ENCODE measurements around the gene HOXD11. TPM values are rescaled to one million over a fixed set of nuclear protein-coding genes. Genes with fewer than 3 reads are reported as not detected.

The HOXD11 gene
- total RNA-seq, 8 experiments from 2014 or later: 0.42 to 38.1 (median 0.52) TPM; not detected in 5

GRCh38 chr2:176098366-176099158, 8.5 kb upstream of the HOXD11 start:
- in situ Hi-C loops (cut with MboI; ENCODE audit: low pct_unique_long_range_greater_than_20kb in 2 of 9, low sequenced_read_pairs in 9 of 9, unreplicated experiment in 9 of 9): loop anchor here in 8 of 9 experiments (25.0 kb wide), 6 partner anchors 411 to 1411 kb away; no protein-coding TSS in a partner anchor
- 0 to 74% (median 9%) methylated on average over 1 to 9 of the region's 35 CpGs; no CpG with 5 or more reads in 4 of the 10 experiments for WGBS, 10 experiments
- peaks cover 0 to 14% of the 10 kb centered on the region in 2 donors for H3K4me1 ChIP-seq (replicated peaks in 1 of 2)
- no peak overlapping the region for H3K4me3 ChIP-seq
- peak in 1 of 8 experiments; percentile 20 for ATAC-seq (replicated peaks in 6 of 8)
- no peak overlapping the region for H3K27ac ChIP-seq

GRCh38 chr2:176099159-176099727, 7.8 kb upstream of the HOXD11 start:
- in situ Hi-C loops (cut with MboI; ENCODE audit: low pct_unique_long_range_greater_than_20kb in 2 of 9, low sequenced_read_pairs in 9 of 9, unreplicated experiment in 9 of 9): loop anchor here in 8 of 9 experiments (25.0 kb wide), 6 partner anchors 412 to 1412 kb away; no protein-coding TSS in a partner anchor
- no peak for ATAC-seq (replicated peaks in 6 of 8)
- peaks cover 0 to 18% of the 10 kb centered on the region in 2 donors for H3K4me1 ChIP-seq (replicated peaks in 1 of 2)

GRCh38 chr2:176099728-176100546, 7.1 kb upstream of the HOXD11 start, which contains the start of gene HOXD12:
TSS of gene HOXD12 (plus strand) at chr2:176099795. CDS start at chr2:176099802, 7 bp downstream.
- Histone ChIP-seq H3K4me1 (replicated peaks in 1 of 2) (peaks cover 0 to 22% of the 10 kb centered on the region in 2 donors), H3K27ac (no peak within 1 kb of the TSS), H3K4me3 (no peak within 1 kb of the TSS)
- in situ Hi-C loops (cut with MboI; ENCODE audit: low pct_unique_long_range_greater_than_20kb in 2 of 9, low sequenced_read_pairs in 9 of 9, unreplicated experiment in 9 of 9): loop anchor here in 8 of 9 experiments (25.0 kb wide), 9 partner anchors 413 to 1662 kb away; no protein-coding TSS in a partner anchor
- no peak for ATAC-seq (replicated peaks in 6 of 8)
- WGBS, 10 experiments: 0 to 100% (median 88%) methylated on average over 2 to 5 of the region's 70 CpGs; no CpG with 5 or more reads in 7 of the 10 experiments

More at GRCh38 chr2:176099159-176099727, 7.8 kb upstream of the HOXD11 start:
- WGBS, 10 experiments: 6 to 98% (median 25%) methylated on average over 4 to 18 of the region's 30 CpGs; no CpG with 5 or more reads in 5 of the 10 experiments
- Histone ChIP-seq H3K27ac (no peak overlapping the region), H3K4me3 (no peak overlapping the region)

DNA sequence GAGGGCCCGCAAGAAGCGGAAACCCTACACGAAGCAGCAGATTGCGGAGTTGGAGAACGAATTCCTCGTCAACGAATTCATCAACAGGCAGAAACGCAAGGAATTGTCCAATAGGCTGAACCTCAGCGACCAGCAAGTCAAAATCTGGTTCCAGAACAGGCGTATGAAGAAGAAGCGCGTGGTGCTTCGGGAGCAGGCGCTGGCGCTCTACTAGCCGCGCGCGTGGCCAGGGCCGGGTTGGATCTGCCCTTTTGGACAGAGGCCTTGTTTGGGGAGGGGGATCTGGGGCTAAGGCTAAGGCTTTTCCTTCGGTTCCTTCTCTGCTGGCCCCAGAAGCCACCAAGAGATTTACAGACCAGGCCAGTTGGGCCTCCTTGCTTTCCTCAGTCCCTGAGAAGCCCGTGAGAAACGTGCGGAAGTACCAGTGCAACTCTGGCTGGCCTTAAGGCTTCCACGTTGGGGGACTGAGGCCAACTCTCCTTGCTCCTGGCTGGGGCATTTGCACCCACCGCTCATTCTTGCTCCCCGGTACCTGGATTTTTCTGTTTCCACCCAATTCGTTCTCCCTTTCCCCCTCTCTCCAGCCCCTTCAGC, 6.4 kb upstream of the HOXD11 start:
- H3K4me1 ChIP-seq (replicated peaks in 1 of 2): peaks cover 0 to 22% of the 10 kb centered on the region in 2 donors
- 23 to 100% (median 54%) methylated on average over 3 to 4 of the region's 28 CpGs; no CpG with 5 or more reads in 6 of the 10 experiments for WGBS, 10 experiments
- ATAC-seq (replicated peaks in 6 of 8): no peak
- H3K27ac ChIP-seq: no peak overlapping the region
- no peak overlapping the region for H3K4me3 ChIP-seq
- in situ Hi-C loops (cut with MboI; ENCODE audit: low pct_unique_long_range_greater_than_20kb in 2 of 9, low sequenced_read_pairs in 9 of 9, unreplicated experiment in 9 of 9): loop anchor here in 3 of 9 experiments (25.0 kb wide), 3 partner anchors 712 to 1662 kb away; no protein-coding TSS in a partner anchor

GRCh38 chr2:176101216-176101830, 5.8 kb upstream of the HOXD11 start:
- Histone ChIP-seq H3K27ac (no peak overlapping the region), H3K4me3 (no peak overlapping the region), H3K4me1 (replicated peaks in 1 of 2) (peaks cover 0 to 22% of the 10 kb centered on the region in 2 donors)
- ATAC-seq (replicated peaks in 6 of 8): no peak
- WGBS, 10 experiments: 17 to 20% methylated on average over 1 to 2 of the region's 2 CpGs; no CpG with 5 or more reads in 8 of the 10 experiments
- in situ Hi-C loops (cut with MboI; ENCODE audit: low pct_unique_long_range_greater_than_20kb in 2 of 9, low sequenced_read_pairs in 9 of 9, unreplicated experiment in 9 of 9): loop anchor here in 3 of 9 experiments (25.0 kb wide), 3 partner anchors 711 to 1661 kb away; no protein-coding TSS in a partner anchor

DNA sequence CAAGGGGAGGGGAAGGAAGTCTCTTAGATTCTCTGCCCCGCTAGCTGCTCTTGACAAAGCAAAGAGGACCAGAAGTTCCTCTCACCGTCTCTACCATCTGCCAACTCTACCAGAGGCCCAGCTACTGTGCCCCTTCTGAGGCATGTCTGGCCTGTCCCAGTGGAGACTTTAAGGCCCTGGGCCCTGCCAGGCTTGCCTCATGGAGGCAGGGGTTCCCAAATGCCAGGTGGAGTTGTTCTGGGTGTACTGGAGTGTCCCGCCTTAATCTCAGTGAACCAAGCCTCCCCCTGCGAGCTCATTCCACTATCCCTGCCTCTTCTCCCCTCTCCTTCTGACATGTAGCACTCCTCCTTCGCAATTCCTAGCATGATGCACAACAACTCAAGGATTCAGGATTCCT, 5.2 kb upstream of the HOXD11 start:
- H3K4me3 ChIP-seq: no peak overlapping the region
- no peak overlapping the region for H3K27ac ChIP-seq
- in situ Hi-C loops (cut with MboI; ENCODE audit: low pct_unique_long_range_greater_than_20kb in 2 of 9, low sequenced_read_pairs in 9 of 9, unreplicated experiment in 9 of 9): loop anchor here in 3 of 9 experiments (25.0 kb wide), 3 partner anchors 710 to 1660 kb away; no protein-coding TSS in a partner anchor
- 10 to 95% (median 16%) methylated on average over 1 to 3 of the region's 5 CpGs; no CpG with 5 or more reads in 4 of the 10 experiments for WGBS, 10 experiments
- no peak for ATAC-seq (replicated peaks in 6 of 8)
- peaks cover 0 to 25% of the 10 kb centered on the region in 2 donors for H3K4me1 ChIP-seq (replicated peaks in 1 of 2)

GRCh38 chr2:176102309-176102866, 4.7 kb upstream of the HOXD11 start:
- no peak for ATAC-seq (replicated peaks in 6 of 8)
- Histone ChIP-seq H3K4me3 (no peak overlapping the region), H3K27ac (no peak overlapping the region), H3K4me1 (replicated peaks in 1 of 2) (peaks cover 0 to 30% of the 10 kb centered on the region in 2 donors)
- 10 to 91% (median 32%) methylated on average over 4 to 7 of the region's 7 CpGs; no CpG with 5 or more reads in 1 of the 10 experiments for WGBS, 10 experiments
- in situ Hi-C loops (cut with MboI; ENCODE audit: low pct_unique_long_range_greater_than_20kb in 2 of 9, low sequenced_read_pairs in 9 of 9, unreplicated experiment in 9 of 9): loop anchor here in 3 of 9 experiments (25.0 kb wide), 3 partner anchors 710 to 1660 kb away; no protein-coding TSS in a partner anchor

DNA sequence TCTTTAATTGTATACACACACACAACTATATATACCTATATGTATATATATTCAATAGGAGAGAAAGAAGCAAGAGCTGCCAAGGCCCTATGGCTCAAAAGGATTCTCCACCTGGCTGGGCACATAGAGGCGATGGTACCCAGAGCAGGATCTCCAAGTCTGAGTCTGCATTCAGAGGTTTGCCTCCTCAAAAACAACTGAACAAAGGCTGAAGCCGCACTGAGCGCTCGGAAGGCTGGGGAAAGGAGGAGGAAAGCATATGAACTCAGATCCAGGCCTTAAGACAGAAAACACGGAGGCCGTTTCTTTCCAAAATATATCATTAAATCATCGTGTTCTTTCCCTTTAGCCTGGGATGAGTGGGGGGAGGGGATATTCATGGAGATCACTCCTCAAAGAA, 3.9 kb upstream of the HOXD11 start:
- Histone ChIP-seq H3K27ac (no peak overlapping the region), H3K4me1 (replicated peaks in 1 of 2) (peaks cover 0 to 30% of the 10 kb centered on the region in 2 donors), H3K4me3 (no peak overlapping the region)
- no peak for ATAC-seq (replicated peaks in 6 of 8)
- in situ Hi-C loops (cut with MboI; ENCODE audit: low pct_unique_long_range_greater_than_20kb in 2 of 9, low sequenced_read_pairs in 9 of 9, unreplicated experiment in 9 of 9): loop anchor here in 3 of 9 experiments (25.0 kb wide), 3 partner anchors 709 to 1659 kb away; no protein-coding TSS in a partner anchor
- WGBS, 10 experiments: 0 to 82% (median 19%) methylated on average over 1 to 6 of the region's 7 CpGs; no CpG with 5 or more reads in 1 of the 10 experiments

DNA sequence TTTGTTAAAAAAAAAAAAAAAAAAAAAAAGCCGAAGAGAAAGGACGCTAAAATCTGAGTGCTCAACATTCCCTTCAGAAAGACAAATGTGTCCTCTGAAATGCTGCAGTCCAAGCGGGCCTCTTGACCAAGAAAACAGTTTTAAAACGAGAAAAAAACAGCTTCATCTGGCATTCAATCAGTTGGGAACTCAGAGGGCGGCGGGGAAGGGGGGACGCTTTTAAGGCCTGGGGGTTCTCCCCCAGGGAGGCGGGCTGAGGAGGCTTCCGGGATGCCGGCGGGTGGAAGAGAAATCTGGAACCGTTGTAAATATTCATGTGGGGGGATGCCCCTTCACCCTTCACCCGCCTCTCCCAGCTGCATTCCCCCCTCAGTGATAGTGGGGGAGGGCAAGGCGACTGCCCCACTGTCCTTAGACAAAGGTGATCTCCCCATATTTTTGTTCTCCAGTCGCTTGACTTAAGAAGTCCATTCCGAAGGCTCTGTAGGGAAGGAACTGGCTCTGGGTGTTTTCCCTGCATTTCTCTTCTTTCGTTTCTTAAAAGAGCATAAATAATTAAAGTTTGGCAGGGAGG, 3.3 kb upstream of the HOXD11 start:
- peaks cover 0 to 23% of the 10 kb centered on the region in 2 donors for H3K4me1 ChIP-seq (replicated peaks in 1 of 2)
- in situ Hi-C loops (cut with MboI; ENCODE audit: low pct_unique_long_range_greater_than_20kb in 2 of 9, low sequenced_read_pairs in 9 of 9, unreplicated experiment in 9 of 9): loop anchor here in 3 of 9 experiments (25.0 kb wide), 3 partner anchors 708 to 1658 kb away; no protein-coding TSS in a partner anchor
- no peak overlapping the region for H3K27ac ChIP-seq
- no peak overlapping the region for H3K4me3 ChIP-seq
- 0 to 49% (median 0%) methylated on average over 1 to 8 of the region's 17 CpGs for WGBS, 10 experiments
- peak in 1 of 8 experiments; percentile 6 for ATAC-seq (replicated peaks in 6 of 8)

DNA sequence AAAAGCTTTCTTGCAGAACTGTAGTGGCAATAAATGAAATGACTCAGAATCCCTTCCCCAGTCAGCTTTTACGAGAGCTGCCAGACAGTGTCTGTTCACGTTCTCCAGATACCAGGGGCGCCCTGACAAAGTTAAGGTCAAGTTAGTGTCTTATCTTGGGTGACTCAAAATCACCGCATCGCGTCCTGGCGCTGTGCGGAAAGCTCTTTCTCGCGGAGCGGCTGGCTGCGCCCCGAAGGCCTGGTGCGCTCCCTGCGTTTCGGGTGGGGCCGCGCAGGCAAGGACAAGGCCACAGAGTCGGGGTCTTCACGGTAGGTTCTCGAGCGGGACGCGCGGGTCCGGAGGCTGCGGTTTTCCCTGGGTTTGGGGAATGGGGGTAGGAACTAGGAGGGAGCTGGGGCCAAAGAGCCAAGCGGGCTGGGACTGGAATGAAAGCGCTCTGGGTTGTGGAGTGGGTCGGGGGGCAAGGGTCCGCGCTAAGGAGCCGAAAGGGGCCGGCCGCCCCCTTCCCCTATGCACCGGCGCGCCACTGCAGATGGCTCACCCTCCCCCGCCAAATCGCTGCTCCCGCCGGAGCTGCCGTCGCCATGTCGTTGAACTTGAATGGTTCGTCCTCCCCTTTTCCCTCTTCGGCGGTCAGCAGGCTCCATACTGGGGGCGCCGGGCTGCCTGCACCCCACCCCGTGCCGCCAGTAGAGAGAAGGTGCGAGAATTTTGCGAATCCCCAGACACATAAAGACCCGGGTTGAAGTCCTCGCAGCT, 2.6 kb upstream of the HOXD11 start:
- peak in 2 of 8 experiments; percentile 5 to 35 for ATAC-seq (replicated peaks in 6 of 8)
- WGBS, 10 experiments: 0 to 8% (median 3%) methylated on average over 2 to 14 of the region's 56 CpGs; no CpG with 5 or more reads in 1 of the 10 experiments
- no peak overlapping the region for H3K4me3 ChIP-seq
- in situ Hi-C loops (cut with MboI; ENCODE audit: low pct_unique_long_range_greater_than_20kb in 2 of 9, low sequenced_read_pairs in 9 of 9, unreplicated experiment in 9 of 9): loop anchor here in 3 of 9 experiments (25.0 kb wide), 3 partner anchors 708 to 1658 kb away; no protein-coding TSS in a partner anchor
- H3K27ac ChIP-seq: no peak overlapping the region
- H3K4me1 ChIP-seq (replicated peaks in 1 of 2): peaks cover 0 to 27% of the 10 kb centered on the region in 2 donors

Measured in motor neuron (in vitro differentiated cells).